Thyroid gland (tissue), 4 donors: ENCODE measurements around the gene STAG1. TPM values are rescaled to one million over a fixed set of nuclear protein-coding genes. Genes with fewer than 3 reads are reported as not detected.
A peak's percentile ranks its signal among the peaks of the same experiment; 100 is the strongest.
"Not testable (repeated sequence)": the region's sequence is repeated elsewhere in the genome, so short reads cannot be mapped to it uniquely, and the experiment has no call there.

Experiments
- DNase-seq, 2 donors: peaks; one replicate each; pipeline ENCODE4 v3.0.0-alpha.2; 2019
- H3K27ac ChIP-seq, 3 donors: fragments of 200-600 bp; sonication (generic); 1 replicate in 2 of 3; 2 replicates in 1 of 3; pipeline ENCODE4 v1.5.1; 2016 to 2019; ENCODE audit warnings: mild to moderate bottlenecking in 1 of 3, moderate library complexity in 1 of 3
- H3K27me3 ChIP-seq: fragments of 200-600 bp; sonication (generic); one replicate; pipeline ENCODE4 v1.5.1; 2019
- H3K36me3 ChIP-seq, 2 donors: fragments of 200-600 bp; sonication (generic); one replicate each; pipeline ENCODE4 v1.5.1; 2016 to 2019
- H3K4me1 ChIP-seq, 2 donors: fragments of 200-600 bp; sonication (generic); one replicate each; pipeline ENCODE4 v1.5.1; 2017 to 2019
- H3K4me3 ChIP-seq, 3 donors: fragments of 200-600 bp; sonication (generic); replicated peaks in 1 of 3; 1 replicate in 2 of 3; 2 replicates in 1 of 3; pipeline ENCODE4 v1.5.1; 2016; ENCODE audit warnings: mild to moderate bottlenecking in 1 of 3
- H3K9me3 ChIP-seq: fragments of 200-600 bp; sonication (generic); one replicate; pipeline ENCODE4 v1.5.1; 2017
- CTCF ChIP-seq, 6 experiments: fragments of 200-600 bp in 3 of 6; fragments of 450-650 bp in 3 of 6; sonication (generic) in 3 of 6; IDR thresholded peaks; one replicate each; pipeline ENCODE4 v1.5.1; 2016 to 2019; ENCODE audit warnings: antibody characterized with exemption in 6 of 6, mild to moderate bottlenecking in 2 of 6, inconsistent platforms in 1 of 6, moderate library complexity in 1 of 6
- POLR2A ChIP-seq, 2 donors: fragments of 450-650 bp; IDR thresholded peaks; one replicate each; pipeline ENCODE4 v1.6.1; 2017; ENCODE audit warnings: antibody characterized with exemption in 2 of 2, mild to moderate bottlenecking in 2 of 2, moderate library complexity in 1 of 2
- WGBS, 2 donors: methylation state at CpG; one replicate each; pipeline ENCODE4 v1.1.5; 2017; 5-methylcytosine and 5-hydroxymethylcytosine counted together
- intact Hi-C: fragments of 100-400 bp; cut with DNase I; formaldehyde crosslinking; loops from one replicate; pipeline ENCODE4 v1.15.1; 2023
- total RNA-seq, 4 donors: library from RNA; depleted of rRNA; stranded (reverse); fragments of >200 nt; gene quantifications; one replicate each; pipeline ENCODE4 v1.2.3, GENCODE V29; 2016

Gene STAG1
- total RNA-seq, 4 donors from 2014 or later, result 50.5 to 68.8 (median 54.4) TPM

GRCh38 chr3:136772709-136773108 lies 20.5 kb upstream of the STAG1 start:
- Histone ChIP-seq H3K4me3 (no peak overlapping the region), H3K27ac (no peak overlapping the region), H3K36me3 (no peaks in the 10 kb centered on the region), H3K27me3 (no peaks in the 10 kb centered on the region), H3K9me3 (no peaks in the 10 kb centered on the region), H3K4me1 (no peaks in the 10 kb centered on the region)
- 75 to 80% methylated on average over 1 of the region's 1 CpG for WGBS, 2 donors
- DNase-seq, result no peak
- TF ChIP-seq POLR2A (IDR thresholded peaks at IDR 0.05) (no peak), CTCF (IDR thresholded peaks at IDR 0.05) (no peak)
- intact Hi-C loops, result no loop called here

- intact Hi-C loops, result loop anchor here (5.0 to 10.0 kb wide), 3 partner anchors 104 to 564 kb away; partner anchors contain the start of genes MSL2 and NCK1
- not testable (repeated sequence) for DNase-seq, H3K27me3 ChIP-seq, H3K27ac ChIP-seq, H3K9me3 ChIP-seq, H3K36me3 ChIP-seq, H3K4me1 ChIP-seq, H3K4me3 ChIP-seq
- TF ChIP-seq CTCF (IDR thresholded peaks at IDR 0.05), result peak in 3 of 6 experiments; percentile 9 to 49 (median 32)
- WGBS, 2 donors, result 90 to 93% methylated on average over 20 of the region's 20 CpGs
These were observed 6.3 kb upstream of the STAG1 start for GRCh38 chr3:136758160-136759102.

- no peaks in the 10 kb centered on the region for H3K27me3 ChIP-seq
- no peak overlapping the region for H3K27ac ChIP-seq
- no peaks in the 10 kb centered on the region for H3K36me3 ChIP-seq
- H3K4me3 ChIP-seq, result no peak overlapping the region
- no peaks in the 10 kb centered on the region for H3K9me3 ChIP-seq
- DNase-seq, result no peak
- 88 to 90% methylated on average over 2 of the region's 2 CpGs for WGBS, 2 donors
- peaks cover 8 to 15% of the 10 kb centered on the region in 2 donors for H3K4me1 ChIP-seq
- intact Hi-C loops, result loop anchor here (5.0 to 10.0 kb wide), 3 partner anchors 107 to 560 kb away; partner anchors contain the start of genes MSL2 and NCK1
- no peak for TF ChIP-seq CTCF (IDR thresholded peaks at IDR 0.05)
- TF ChIP-seq POLR2A (IDR thresholded peaks at IDR 0.05), result no peak
These were observed 3.0 kb upstream of the STAG1 start for GRCh38 chr3:136755192-136755591.

- no peak for DNase-seq
These were observed 1.3 kb upstream of the STAG1 start for GRCh38 chr3:136753326-136753939.

More at GRCh38 chr3:136753326-136753939, 1.3 kb upstream of the STAG1 start:
- intact Hi-C loops, result loop anchor here (5.0 to 10.0 kb wide), 3 partner anchors 361 to 676 kb away; partner anchors contain the start of gene MSL2
- H3K27me3 ChIP-seq, result no peaks in the 10 kb centered on the region
- H3K9me3 ChIP-seq, result no peaks in the 10 kb centered on the region
- peak overlapping the region in 1 of 3 donors; percentile 37 for H3K4me3 ChIP-seq
- TF ChIP-seq CTCF (IDR thresholded peaks at IDR 0.05), result no peak
- TF ChIP-seq POLR2A (IDR thresholded peaks at IDR 0.05), result no peak
- no peaks in the 10 kb centered on the region for H3K36me3 ChIP-seq
- peaks cover 16 to 31% of the 10 kb centered on the region in 2 donors for H3K4me1 ChIP-seq
- WGBS, 2 donors, result 60 to 61% methylated on average over 11 of the region's 11 CpGs
- H3K27ac ChIP-seq, result peak overlapping the region; percentile 93 to 99 (median 98)
